HG03039 (cell line): Measurements from ENCODE around the gene CASQ2.
"Not testable (repeated sequence)": the region's sequence is repeated elsewhere in the genome, so short reads cannot be mapped to it uniquely, and the experiment has no call there.

Source experiments
- ATAC-seq: cut with Tn5 transposase; IDR thresholded peaks from one replicate; pipeline ENCODE4 v1.9.1; 2021; ENCODE audit warnings: mild to moderate bottlenecking, moderate library complexity; ENCODE audit not compliant: unreplicated experiment

The CASQ2 gene

GRCh38 chr1:115781343-115781742 lies 12.8 kb upstream of the CASQ2 start:
- ATAC-seq: no peak

GRCh38 chr1:115780655-115781054 lies 12.1 kb upstream of the CASQ2 start:
- not testable (repeated sequence) for ATAC-seq

GRCh38 chr1:115779075-115779474 lies 10.6 kb upstream of the CASQ2 start:
- not testable (repeated sequence) for ATAC-seq

- peak; percentile 78 for ATAC-seq
These were observed 3.4 kb upstream of the CASQ2 start for GRCh38 chr1:115771847-115772457.

- peak; percentile 13 for ATAC-seq
These were observed 2.8 kb upstream of the CASQ2 start for GRCh38 chr1:115771094-115771846.

GRCh38 chr1:115767403-115767802 lies 1.1 kb downstream of the CASQ2 start:
- ATAC-seq: no peak

- ATAC-seq: no peak
These were observed 3.4 kb downstream of the CASQ2 start for GRCh38 chr1:115765091-115765490.

- ATAC-seq: no peak
These were observed 4.0 kb downstream of the CASQ2 start for GRCh38 chr1:115764541-115764940.

- ATAC-seq: no peak
These were observed 5.7 kb downstream of the CASQ2 start for GRCh38 chr1:115762779-115763178.

GRCh38 chr1:115761601-115762302 lies 6.8 kb downstream of the CASQ2 start:
- ATAC-seq: no peak

- no peak for ATAC-seq
These were observed 10.7 kb downstream of the CASQ2 start for GRCh38 chr1:115757856-115758255.

- ATAC-seq: no peak
These were observed 11.2 kb downstream of the CASQ2 start for GRCh38 chr1:115757326-115757725.

GRCh38 chr1:115755456-115756370 lies 12.8 kb downstream of the CASQ2 start:
- no peak for ATAC-seq

- no peak for ATAC-seq
These were observed 14.7 kb downstream of the CASQ2 start for GRCh38 chr1:115753830-115754229.

GRCh38 chr1:115753361-115753760 lies 15.2 kb downstream of the CASQ2 start:
- no peak for ATAC-seq

GRCh38 chr1:115748401-115749150 lies 19.9 kb downstream of the CASQ2 start:
- ATAC-seq: no peak

GRCh38 chr1:115746021-115746690 lies 22.4 kb downstream of the CASQ2 start:
- ATAC-seq: no peak

- ATAC-seq: no peak
These were observed 23.8 kb downstream of the CASQ2 start for GRCh38 chr1:115744646-115745275.

GRCh38 chr1:115740811-115741210 lies 27.7 kb downstream of the CASQ2 start:
- no peak for ATAC-seq
